ENCODE results near the gene ARHGEF19.
"Not testable (repeated sequence)": the region's sequence is repeated elsewhere in the genome, so short reads cannot be mapped to it uniquely, and the experiment has no call there.

The ARHGEF19 gene

GRCh38 chr1:16202281-16203210 is 9.9 kb downstream of the ARHGEF19 start:
- DNase-seq = no peak

DNA sequence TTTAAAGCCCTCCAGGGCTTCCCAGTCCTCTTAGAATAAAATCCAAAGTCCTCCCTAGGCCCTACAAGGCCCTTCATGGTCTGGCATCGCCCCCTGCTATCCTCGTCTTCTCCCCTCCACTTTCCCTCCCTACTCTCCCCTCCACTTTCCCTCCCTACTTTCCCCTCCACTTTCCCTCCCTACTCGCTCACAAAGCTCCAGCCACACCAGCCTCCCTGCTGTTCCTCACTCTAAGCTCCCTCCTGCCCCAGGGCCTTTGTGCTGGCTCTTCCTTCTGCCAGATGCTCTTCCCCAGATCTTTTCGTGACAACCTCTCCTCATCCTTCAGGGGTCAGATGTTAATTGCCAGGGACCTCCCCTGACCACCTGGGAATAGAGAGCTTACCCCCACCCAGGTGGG is 12.8 kb downstream of the ARHGEF19 start:
- DNase-seq = no peak

DNA sequence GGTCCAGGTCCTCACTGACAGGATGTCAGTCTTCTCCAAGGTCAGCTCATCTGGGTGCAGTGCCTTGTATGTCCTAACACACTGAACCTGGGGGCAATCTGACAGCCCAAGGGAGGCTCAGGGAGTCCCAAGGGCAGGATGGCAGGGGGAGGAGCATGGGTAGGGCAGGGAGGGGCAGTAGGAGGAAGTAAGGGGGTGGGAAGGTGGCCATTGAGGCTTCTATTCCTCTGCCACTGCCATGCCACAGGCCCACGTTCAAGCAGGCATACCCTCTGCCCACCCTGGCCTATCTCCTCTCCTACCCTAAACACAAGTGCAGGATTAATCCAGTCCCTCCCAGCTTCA is 13.3 kb downstream of the ARHGEF19 start:
- no peak for DNase-seq

DNA sequence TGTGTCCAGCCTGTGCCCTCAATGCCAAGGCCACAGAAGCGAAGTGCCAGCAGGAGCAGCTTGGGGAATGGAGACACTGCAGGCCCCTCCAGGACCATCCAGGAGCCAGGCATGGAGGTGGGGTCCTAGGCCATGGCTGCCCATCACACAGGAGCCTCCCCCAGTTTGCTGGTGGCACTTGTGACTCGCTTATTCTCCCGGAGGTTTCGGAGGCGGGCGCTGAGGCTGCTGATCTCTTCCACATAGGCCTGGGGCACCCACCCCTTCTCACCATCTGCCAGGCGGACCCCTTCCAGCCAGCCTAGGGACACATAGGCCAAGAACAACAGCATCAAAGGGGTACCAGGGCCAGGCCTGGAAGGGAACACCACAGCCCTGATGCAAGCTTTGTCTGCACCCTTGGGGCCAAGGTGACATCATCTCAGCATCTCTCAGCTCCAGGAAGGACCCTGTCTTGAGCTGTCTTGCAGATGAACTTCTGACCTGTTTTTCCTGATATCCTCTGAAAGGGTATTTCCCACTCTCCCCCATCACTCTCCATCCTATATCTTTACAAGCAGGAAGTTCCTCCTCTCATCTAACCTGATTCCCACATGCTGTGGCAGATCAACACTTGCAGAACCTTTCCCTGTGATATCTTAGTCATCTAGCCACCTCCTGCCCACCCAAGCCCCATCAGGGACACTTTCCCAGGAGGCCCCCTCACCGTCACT is 13.9 kb downstream of the ARHGEF19 start:
- no peak for DNase-seq

- no peak for DNase-seq
These were observed 15.6 kb downstream of the ARHGEF19 start for GRCh38 chr1:16196874-16197273.

GRCh38 chr1:16196139-16196538 is 16.3 kb downstream of the ARHGEF19 start:
- not testable (repeated sequence) for DNase-seq

DNA sequence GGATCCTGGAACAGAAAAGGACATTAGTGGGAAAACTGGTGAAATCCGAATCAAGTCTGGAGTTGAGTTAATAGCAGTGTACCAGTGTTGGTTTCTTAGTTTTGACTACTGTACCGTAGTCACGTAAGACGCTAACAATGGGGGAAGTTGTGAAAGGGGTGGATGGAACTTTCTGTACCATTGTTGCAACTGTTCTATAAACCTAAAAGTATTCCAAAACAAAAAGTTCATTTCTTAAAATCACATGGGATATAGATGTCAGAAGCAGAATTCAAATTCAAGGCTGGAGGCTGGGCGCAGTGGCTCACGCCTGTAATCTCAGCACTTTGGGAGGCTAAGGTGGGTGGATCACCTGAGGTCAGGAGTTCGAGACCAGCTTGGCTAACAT is 16.9 kb downstream of the ARHGEF19 start:
- DNase-seq = no peak

- DNase-seq = no peak
These were observed 20.4 kb downstream of the ARHGEF19 start for GRCh38 chr1:16191916-16192546.

DNA sequence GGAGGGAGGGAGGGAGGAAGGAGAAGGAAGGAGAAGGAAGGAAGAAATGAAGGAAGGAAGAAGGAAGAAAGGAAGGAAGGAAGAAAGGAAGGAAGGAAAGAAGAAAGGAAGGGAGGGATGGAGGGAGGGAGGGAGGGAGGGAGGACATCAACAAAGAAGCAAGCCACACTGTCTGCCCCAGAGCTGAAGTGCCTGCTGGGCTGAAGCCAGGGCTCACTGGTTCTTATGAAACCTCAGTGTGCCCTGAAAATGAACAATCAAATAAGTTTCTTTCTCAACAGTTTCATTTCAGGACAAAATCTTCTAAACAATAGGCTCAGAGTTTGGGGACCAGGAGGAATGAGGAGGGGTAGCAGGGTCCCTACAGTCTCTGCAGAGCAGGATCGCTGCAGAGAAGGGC is 21.1 kb downstream of the ARHGEF19 start:
- DNase-seq = no peak

- DNase-seq = no peak
These were observed 22.4 kb downstream of the ARHGEF19 start for GRCh38 chr1:16189921-16190621.

GRCh38 chr1:16189003-16189402 is 23.4 kb downstream of the ARHGEF19 start:
- no peak for DNase-seq

DNA sequence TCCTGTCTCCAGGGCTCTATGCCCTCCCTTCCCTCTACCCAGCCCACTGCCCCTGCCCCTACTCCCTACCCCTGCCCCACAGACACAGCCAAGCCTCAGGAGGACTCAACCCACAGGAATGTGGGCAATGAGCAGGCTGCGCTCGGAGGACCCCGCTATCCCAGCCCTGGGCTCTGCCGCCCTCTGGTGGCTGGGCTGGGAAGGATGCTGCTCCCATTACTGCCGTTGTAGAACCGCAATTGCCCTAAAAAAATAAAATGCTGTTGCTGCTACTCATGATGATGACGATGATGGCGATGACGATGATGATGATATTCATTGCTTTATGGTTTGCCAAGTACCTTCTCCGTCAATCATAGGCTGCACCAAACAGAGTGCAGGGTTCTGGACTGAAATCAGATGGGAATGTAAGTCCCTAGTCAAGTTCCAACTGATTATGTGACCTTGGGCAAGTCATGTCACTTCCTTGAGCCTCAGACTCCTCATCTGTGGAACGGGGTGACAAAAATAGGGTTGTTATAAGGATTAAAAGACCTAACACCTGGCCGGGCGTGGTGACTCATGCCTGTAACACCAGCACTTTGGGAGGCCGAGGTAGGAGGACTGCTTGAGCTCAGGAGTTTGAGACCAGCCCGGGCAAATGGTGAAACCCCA is 24.6 kb downstream of the ARHGEF19 start:
- peak; percentile 46 to 72 (median 57) for DNase-seq

DNA sequence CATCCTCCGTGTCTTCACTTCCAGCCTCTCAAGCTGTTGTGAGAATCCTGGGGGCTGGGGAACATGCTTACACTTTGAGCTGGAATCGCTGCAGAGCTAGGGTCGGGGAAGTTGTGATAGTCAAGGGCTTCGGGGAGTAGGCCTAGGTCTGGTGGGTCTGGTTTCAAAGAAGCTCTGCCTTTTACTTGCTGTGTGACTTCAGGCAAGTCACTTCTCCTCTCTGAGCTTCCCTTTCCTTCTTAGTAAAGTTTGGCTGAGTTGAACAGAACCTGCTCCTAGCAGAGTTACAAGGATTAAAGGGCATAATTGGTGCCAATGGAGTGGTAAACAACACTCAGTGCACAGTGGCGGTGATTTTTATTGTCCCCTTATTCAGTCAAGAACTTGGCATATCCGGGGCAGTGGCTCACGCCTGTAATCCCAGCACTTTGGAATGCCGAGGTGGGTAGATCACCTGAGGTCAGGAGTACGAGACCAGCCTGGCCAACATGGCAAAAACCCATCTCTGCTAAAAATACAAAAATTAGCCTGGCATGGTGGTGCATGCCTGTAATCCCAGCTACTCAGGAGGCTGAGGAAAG is 25.7 kb downstream of the ARHGEF19 start:
- no peak for DNase-seq

- DNase-seq = no peak
These were observed 27.7 kb downstream of the ARHGEF19 start for GRCh38 chr1:16184557-16185303.

- no peak for DNase-seq
These were observed 28.5 kb downstream of the ARHGEF19 start for GRCh38 chr1:16183765-16184556.

DNA sequence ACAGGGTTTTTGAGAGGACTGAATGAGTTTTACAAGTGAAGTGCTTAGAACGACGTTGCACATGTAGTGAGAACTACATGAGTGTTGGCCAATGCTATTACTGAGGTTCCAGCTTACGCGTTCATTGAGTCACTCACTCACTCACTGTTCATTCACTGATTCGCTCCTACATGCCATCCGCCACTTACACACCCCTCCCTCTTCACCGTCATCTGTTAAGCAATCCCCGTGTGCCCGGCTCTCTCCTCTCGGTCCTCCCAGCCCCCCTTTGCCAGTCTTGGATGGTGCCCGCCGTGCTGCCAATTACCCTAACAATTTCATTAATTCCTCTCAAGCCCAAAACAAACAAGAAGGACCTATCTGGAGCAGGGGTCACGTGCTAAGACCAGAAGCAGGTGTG is 29.3 kb downstream of the ARHGEF19 start:
- no peak for DNase-seq

GRCh38 chr1:16181887-16182719 is 30.3 kb downstream of the ARHGEF19 start:
- no peak for DNase-seq

DNA sequence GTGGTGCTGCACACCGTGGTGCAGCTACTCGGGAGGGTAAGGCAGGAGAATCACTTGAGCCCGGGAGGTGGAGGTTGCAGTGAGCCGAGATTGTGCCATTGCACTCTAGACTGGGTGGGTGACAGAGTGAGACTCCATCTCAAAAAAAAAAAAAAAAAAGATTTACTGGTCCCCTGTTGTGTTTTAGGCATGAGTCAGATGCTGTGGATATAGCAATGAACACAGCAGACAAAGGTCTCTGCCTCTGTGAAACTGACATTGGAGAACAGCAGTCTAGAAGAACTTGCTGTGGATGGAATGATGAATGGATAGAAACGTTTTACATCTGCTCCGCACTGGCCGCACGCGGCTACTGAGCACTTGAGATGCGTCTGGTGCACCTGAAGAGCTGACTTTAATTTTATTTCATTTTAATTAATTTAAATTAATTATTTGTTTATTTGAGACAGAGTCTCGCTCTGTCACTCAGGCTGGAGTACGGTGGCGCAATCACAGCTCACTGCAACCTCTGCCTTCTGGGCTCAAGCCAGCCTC is 32.1 kb downstream of the ARHGEF19 start:
- DNase-seq = no peak

Measured in T-helper 1 cell (primary cell).